Neural cell (in vitro differentiated cells): Measurements from ENCODE around the gene LDHD.

Experiments
- EP300 ChIP-seq: fragments of 450-650 bp; conservative IDR thresholded peaks from 2 replicates; pipeline ENCODE4 v1.6.1; 2014; ENCODE audit warnings: antibody characterized with exemption, mild to moderate bottlenecking, moderate library complexity; ENCODE audit not compliant: poor library complexity, severe bottlenecking
- EZH2 ChIP-seq: fragments of 200-600, 300-800 bp; shearing (Covaris generic), sonication (generic); IDR thresholded peaks from 2 replicates; pipeline ENCODE4 v1.6.1; 2014; ENCODE audit warnings: antibody characterized with exemption, low read length, borderline replicate concordance, mild to moderate bottlenecking; ENCODE audit not compliant: insufficient read depth, poor library complexity, severe bottlenecking
- POLR2AphosphoS5 ChIP-seq: IDR thresholded peaks from 2 replicates; pipeline ENCODE4 v1.6.1; 2012
- RAD21 ChIP-seq: fragments of 450-650 bp; conservative IDR thresholded peaks from 2 replicates; pipeline ENCODE4 v1.6.1; 2014; ENCODE audit warnings: antibody characterized with exemption, mild to moderate bottlenecking, moderate library complexity
- REST ChIP-seq: IDR thresholded peaks from 2 replicates; pipeline ENCODE4 v1.6.1; 2012; ENCODE audit warnings: borderline replicate concordance
- SMC3 ChIP-seq: fragments of 450-650 bp; conservative IDR thresholded peaks from 2 replicates; pipeline ENCODE4 v1.6.1; 2014; ENCODE audit warnings: antibody characterized with exemption, mild to moderate bottlenecking, moderate library complexity; ENCODE audit not compliant: poor library complexity
- TAF1 ChIP-seq: IDR thresholded peaks from 2 replicates; pipeline ENCODE4 v1.6.1; 2012; ENCODE audit warnings: low read depth
- TF ChIP-seq, protein P1 (sequence below): fragments of 450-650 bp; IDR thresholded peaks from 2 replicates; pipeline ENCODE4 v1.5.1; 2014; ENCODE audit warnings: antibody characterized with exemption, mild to moderate bottlenecking, moderate library complexity; ENCODE audit not compliant: poor library complexity, severe bottlenecking

DNA sequence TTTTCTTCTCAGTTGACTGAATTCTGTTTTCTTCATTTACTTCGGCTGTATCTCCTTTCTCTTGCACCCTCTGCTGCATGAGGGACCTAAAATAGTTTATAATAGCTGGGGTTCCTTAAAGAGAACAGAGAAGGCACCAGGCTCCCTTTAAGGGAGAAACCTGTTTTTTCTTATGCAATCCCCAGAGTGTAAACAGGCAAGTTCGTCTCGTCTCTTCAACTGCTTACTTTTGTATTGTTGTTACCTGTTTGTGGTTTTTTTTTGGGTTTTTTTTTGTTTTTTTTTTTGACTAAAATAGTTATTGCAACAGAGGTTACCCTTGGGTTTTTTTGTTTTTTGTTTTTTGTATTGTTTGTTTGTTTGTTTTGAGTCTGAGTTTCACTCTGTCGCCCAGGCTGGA, 3.7 kb upstream of the LDHD start:
- TF ChIP-seq POLR2AphosphoS5 (no peak), EZH2 (no peak), RAD21 (no peak), REST (no peak), TAF1 (no peak), EP300 (no peak), SMC3 (no peak)
- TF ChIP-seq, protein P1, sequence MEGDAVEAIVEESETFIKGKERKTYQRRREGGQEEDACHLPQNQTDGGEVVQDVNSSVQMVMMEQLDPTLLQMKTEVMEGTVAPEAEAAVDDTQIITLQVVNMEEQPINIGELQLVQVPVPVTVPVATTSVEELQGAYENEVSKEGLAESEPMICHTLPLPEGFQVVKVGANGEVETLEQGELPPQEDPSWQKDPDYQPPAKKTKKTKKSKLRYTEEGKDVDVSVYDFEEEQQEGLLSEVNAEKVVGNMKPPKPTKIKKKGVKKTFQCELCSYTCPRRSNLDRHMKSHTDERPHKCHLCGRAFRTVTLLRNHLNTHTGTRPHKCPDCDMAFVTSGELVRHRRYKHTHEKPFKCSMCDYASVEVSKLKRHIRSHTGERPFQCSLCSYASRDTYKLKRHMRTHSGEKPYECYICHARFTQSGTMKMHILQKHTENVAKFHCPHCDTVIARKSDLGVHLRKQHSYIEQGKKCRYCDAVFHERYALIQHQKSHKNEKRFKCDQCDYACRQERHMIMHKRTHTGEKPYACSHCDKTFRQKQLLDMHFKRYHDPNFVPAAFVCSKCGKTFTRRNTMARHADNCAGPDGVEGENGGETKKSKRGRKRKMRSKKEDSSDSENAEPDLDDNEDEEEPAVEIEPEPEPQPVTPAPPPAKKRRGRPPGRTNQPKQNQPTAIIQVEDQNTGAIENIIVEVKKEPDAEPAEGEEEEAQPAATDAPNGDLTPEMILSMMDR: no peak
